BJ (cell line): Measurements from ENCODE around the gene DLG5. TPM values are rescaled to one million over a fixed set of nuclear protein-coding genes. Genes with fewer than 3 reads are reported as not detected.
"Not testable (repeated sequence)": the region's sequence is repeated elsewhere in the genome, so short reads cannot be mapped to it uniquely, and the experiment has no call there.

ENCODE experiments used
- CTCF ChIA-PET: fragments of 350-600 bp; formaldehyde crosslinking; extraction: SDS; loops from one replicate; lab custom pipeline; 2021; ENCODE audit warnings: antibody characterized with exemption, inconsistent platforms; lab: Yijun Ruan, JAX
- POLR2A ChIA-PET: fragments of 300-600 bp; sonication (Branson Sonifier 250); formaldehyde crosslinking; extraction: SDS; loops from one replicate; lab custom pipeline; 2021; ENCODE audit warnings: antibody characterized with exemption; lab: Charles Lee
- DNase-seq: peaks from one replicate; pipeline ENCODE4 v3.0.0-alpha.2; 2011; ENCODE audit warnings: low read depth
- H3K27me3 ChIP-seq: 2 replicates; pipeline ENCODE4 v1.6.0; 2011; ENCODE audit warnings: low read length; ENCODE audit not compliant: control insufficient read depth, insufficient read depth
- H3K36me3 ChIP-seq: 2 replicates; pipeline ENCODE4 v1.5.1; 2011; ENCODE audit warnings: low read length; ENCODE audit not compliant: control insufficient read depth, insufficient read depth
- H3K4me3 ChIP-seq: 2 replicates; pipeline ENCODE4 v1.5.1; 2011; ENCODE audit warnings: low read depth, mild to moderate bottlenecking, control low read depth, low read length
- CTCF ChIP-seq: IDR thresholded peaks from 2 replicates; pipeline ENCODE4 v1.5.1; 2011; ENCODE audit warnings: low read depth, mild to moderate bottlenecking, control low read depth, inconsistent platforms, low read length, moderate library complexity; ENCODE audit not compliant: insufficient read depth
- polyA plus RNA-seq: library from polyadenylated mRNA; depleted of rRNA; stranded (reverse); fragments of >200 nt; gene quantifications from 2 replicates; pipeline ENCODE4 v1.2.3, GENCODE V29; 2011

DLG5 gene
- polyA plus RNA-seq, 1 experiment = 21.9 TPM

GRCh38 chr10:77776487-77776886 lies 150.1 kb downstream of the DLG5 start:
- Histone ChIP-seq H3K36me3 (peaks cover 13% of the 10 kb centered on the region), H3K4me3 (no peak overlapping the region), H3K27me3 (no peaks in the 10 kb centered on the region)
- DNase-seq = no peak
- ChIA-PET CTCF (no interaction called here), POLR2A (no interaction called here)
- TF ChIP-seq CTCF = no peak

GRCh38 chr10:77774940-77775391 lies 151.6 kb downstream of the DLG5 start:
- Histone ChIP-seq H3K4me3 (no peak overlapping the region), H3K36me3 (peaks cover 3% of the 10 kb centered on the region), H3K27me3 (no peaks in the 10 kb centered on the region)
- no peak for DNase-seq
- CTCF ChIA-PET = interaction anchor here (1.5 kb wide), 1 partner anchor 18 kb away, joined by 4 read pairs; no protein-coding TSS in a partner anchor
- POLR2A ChIA-PET = no interaction called here
- TF ChIP-seq CTCF = no peak

GRCh38 chr10:77773631-77774426 lies 152.7 kb downstream of the DLG5 start:
- Histone ChIP-seq H3K36me3 (peaks cover 1% of the 10 kb centered on the region; the same call in 1 of the 2 replicates), H3K4me3 (no peak overlapping the region), H3K27me3 (no peaks in the 10 kb centered on the region)
- ChIA-PET CTCF (interaction anchor here (1.5 kb wide), 1 partner anchor 17 kb away, joined by 4 read pairs; no protein-coding TSS in a partner anchor), POLR2A (no interaction called here)
- TF ChIP-seq CTCF = no peak
- no peak for DNase-seq

- POLR2A ChIA-PET, DNase-seq, H3K4me3 ChIP-seq, H3K36me3 ChIP-seq, H3K27me3 ChIP-seq, CTCF ChIA-PET: not testable (repeated sequence)
Measured at GRCh38 chr10:77772852-77773600, 153.5 kb downstream of the DLG5 start.

- no peak for DNase-seq
- no peak for TF ChIP-seq CTCF
- ChIA-PET POLR2A (no interaction called here), CTCF (interaction anchor here (2.6 to 5.2 kb wide), 3 partner anchors 13 to 61 kb away, joined by 8 to 31 read pairs (median 14); no protein-coding TSS in a partner anchor)
- Histone ChIP-seq H3K36me3 (no peaks in the 10 kb centered on the region; the same call in 1 of the 2 replicates), H3K27me3 (no peaks in the 10 kb centered on the region), H3K4me3 (no peak overlapping the region)
Measured at GRCh38 chr10:77771851-77772250, 154.7 kb downstream of the DLG5 start.
